H1 (cell line): ENCODE results near the gene CHPF2. TPM values are rescaled to one million over a fixed set of nuclear protein-coding genes. Genes with fewer than 3 reads are reported as not detected.

Experiments
- CTCF ChIA-PET: fragments of 300-600 bp; sonication (Branson Sonifier 250); formaldehyde crosslinking; loops from one replicate; lab custom pipeline; 2021; ENCODE audit not compliant: partially characterized antibody; lab: Charles Lee
- POLR2A ChIA-PET: fragments of 300-600 bp; sonication (Branson Sonifier 250); formaldehyde crosslinking; loops from one replicate; lab custom pipeline; 2021; ENCODE audit warnings: inconsistent platforms; ENCODE audit not compliant: partially characterized antibody; lab: Charles Lee
- DNase-seq, 2 experiments: peaks; one replicate each; pipeline versions ENCODE4 v3.0.0 to v3.0.0-alpha.2; 2010 to 2022; ENCODE audit warnings: low spot score in 2 of 2, low read depth in 1 of 2, mixed read lengths in 1 of 2
- FAIRE-seq: peaks from 2 replicates; lab custom pipeline; 2011; peaks lifted over from hg19 to GRCh38; lab: Jason Lieb, UNC
- H2AFZ ChIP-seq: 2 replicates; pipeline ENCODE4 v1.8.1; 2012; ENCODE audit warnings: low read length, inconsistent platforms
- H2AK5ac ChIP-seq: 2 replicates; pipeline ENCODE4 v1.6.1; 2013; ENCODE audit warnings: low read depth, low read length
- H2BK120ac ChIP-seq: replicated peaks from 2 replicates; pipeline ENCODE3; 2013; ENCODE audit warnings: low read depth, low read length, inconsistent platforms
- H2BK12ac ChIP-seq: 2 replicates; pipeline ENCODE4 v1.6.1; 2013; ENCODE audit warnings: low read depth, low read length
- H2BK15ac ChIP-seq: 2 replicates; pipeline ENCODE4 v1.6.1; 2013; ENCODE audit warnings: low read length
- H2BK20ac ChIP-seq: 2 replicates; pipeline ENCODE4 v1.6.1; 2013; ENCODE audit warnings: low read length
- H2BK5ac ChIP-seq: 2 replicates; pipeline ENCODE4 v1.6.1; 2013; ENCODE audit warnings: low read depth, low read length
- H3K14ac ChIP-seq: 2 replicates; pipeline ENCODE4 v1.6.1; 2013; ENCODE audit warnings: inconsistent platforms; ENCODE audit not compliant: insufficient read length
- H3K18ac ChIP-seq: 2 replicates; pipeline ENCODE4 v1.6.1; 2013; ENCODE audit warnings: low read length; ENCODE audit errors: extremely low read depth
- H3K23ac ChIP-seq: 2 replicates; pipeline ENCODE4 v1.6.1; 2013; ENCODE audit warnings: inconsistent platforms; ENCODE audit not compliant: insufficient read length
- H3K23me2 ChIP-seq: 2 replicates; pipeline ENCODE4 v1.6.1; 2013; ENCODE audit warnings: low read depth, low read length
- H3K27ac ChIP-seq: 2 replicates; pipeline ENCODE4 v1.6.1; 2011; ENCODE audit warnings: low read depth, low read length, inconsistent platforms
- H3K27me3 ChIP-seq, 4 experiments: replicated peaks in 1 of 4; 1 replicate in 1 of 4; 2 replicates in 3 of 4; pipeline versions ENCODE4 v1.6.1 to v1.8.1; 2011 to 2013; ENCODE audit warnings: low read length in 3 of 4, mild to moderate bottlenecking in 3 of 4, inconsistent platforms in 2 of 4, mixed read lengths in 2 of 4, moderate library complexity in 1 of 4; ENCODE audit not compliant: control insufficient read depth in 3 of 4, insufficient read depth in 3 of 4; ENCODE audit errors: extremely low read depth in 1 of 4
- H3K36me3 ChIP-seq, 4 experiments: 2 replicates each; pipeline versions ENCODE4 v1.6.1 to v1.8.1; 2011 to 2013; ENCODE audit warnings: mild to moderate bottlenecking in 4 of 4, low read length in 3 of 4, moderate library complexity in 2 of 4, control low read depth in 1 of 4, inconsistent platforms in 1 of 4; ENCODE audit not compliant: insufficient read depth in 4 of 4, control insufficient read depth in 2 of 4
- H3K4ac ChIP-seq: replicated peaks from 2 replicates; pipeline ENCODE3; 2013; ENCODE audit warnings: low read length, low read depth, mixed read lengths, inconsistent platforms; ENCODE audit not compliant: insufficient read length
- H3K4me1 ChIP-seq, 4 experiments: replicated peaks in 1 of 4; 1 replicate in 1 of 4; 2 replicates in 3 of 4; pipeline versions ENCODE4 v1.6.1 to v1.8.1; 2011 to 2013; ENCODE audit warnings: low read length in 3 of 4, inconsistent platforms in 2 of 4, mixed read lengths in 1 of 4; ENCODE audit not compliant: insufficient read depth in 4 of 4, control insufficient read depth in 3 of 4
- H3K4me2 ChIP-seq, 2 experiments: 2 replicates each; pipeline versions ENCODE4 v1.6.1 to v1.8.1; 2011 to 2013; ENCODE audit warnings: low read depth in 2 of 2, low read length in 2 of 2, control low read depth in 1 of 2, inconsistent platforms in 1 of 2, mild to moderate bottlenecking in 1 of 2; ENCODE audit not compliant: insufficient read depth in 1 of 2
- H3K4me3 ChIP-seq, 4 experiments: fragments of 200-600, 300-600 bp in 1 of 4; sonication (generic), shearing (Covaris generic), sonication (Bioruptor Twin) in 1 of 4; 2 replicates each; pipeline versions ENCODE4 v1.5.1 to v1.8.1; 2011 to 2016; ENCODE audit warnings: low read length in 4 of 4, low read depth in 3 of 4, control low read depth in 2 of 4, inconsistent platforms in 2 of 4, mild to moderate bottlenecking in 2 of 4, mixed read lengths in 1 of 4, moderate library complexity in 1 of 4; ENCODE audit not compliant: insufficient read depth in 2 of 4; ENCODE audit errors: extremely low read depth in 1 of 4
- H3K56ac ChIP-seq: replicated peaks from 2 replicates; pipeline ENCODE3; 2013; ENCODE audit warnings: low read depth, mild to moderate bottlenecking, mixed read lengths, low read length, inconsistent platforms; ENCODE audit not compliant: insufficient read length
- H3K79me1 ChIP-seq: 2 replicates; pipeline ENCODE4 v1.6.1; 2013; ENCODE audit warnings: low read depth, low read length, control low read depth
- H3K79me2 ChIP-seq, 2 experiments: 2 replicates each; pipeline versions ENCODE4 v1.6.1 to v1.8.1; 2012 to 2013; ENCODE audit warnings: low read length in 2 of 2, mild to moderate bottlenecking in 2 of 2, inconsistent platforms in 1 of 2; ENCODE audit not compliant: insufficient read depth in 2 of 2, control insufficient read depth in 1 of 2
- H3K9ac ChIP-seq, 4 experiments: replicated peaks in 1 of 4; 1 replicate in 1 of 4; 2 replicates in 3 of 4; pipeline versions ENCODE4 v1.6.1 to v1.8.1; 2011 to 2013; ENCODE audit warnings: low read depth in 3 of 4, low read length in 3 of 4, control low read depth in 2 of 4, mild to moderate bottlenecking in 2 of 4, moderate library complexity in 2 of 4, inconsistent platforms in 1 of 4; ENCODE audit errors: extremely low read depth in 1 of 4
- H3K9me3 ChIP-seq, 2 experiments: 2 replicates each; pipeline versions ENCODE4 v1.6.1 to v1.8.1; 2012 to 2013; ENCODE audit warnings: mild to moderate bottlenecking in 2 of 2, moderate library complexity in 2 of 2, control low read depth in 1 of 2, inconsistent platforms in 1 of 2, low read depth in 1 of 2, low read length in 1 of 2, mixed read lengths in 1 of 2; ENCODE audit not compliant: insufficient read depth in 2 of 2
- H4K20me1 ChIP-seq, 2 experiments: replicated peaks in 1 of 2; 2 replicates each; pipeline versions ENCODE3 to v1.8.1; 2011 to 2013; ENCODE audit warnings: inconsistent platforms in 2 of 2, low read length in 2 of 2, mild to moderate bottlenecking in 1 of 2; ENCODE audit not compliant: insufficient read depth in 2 of 2, control insufficient read depth in 1 of 2
- H4K5ac ChIP-seq: 2 replicates; pipeline ENCODE4 v1.6.1; 2013; ENCODE audit warnings: low read length, low read depth, mixed read lengths, inconsistent platforms; ENCODE audit not compliant: insufficient read length
- H4K8ac ChIP-seq: 2 replicates; pipeline ENCODE4 v1.8.0; 2013; ENCODE audit warnings: mild to moderate bottlenecking, moderate library complexity, low read length, inconsistent platforms; ENCODE audit not compliant: insufficient read depth; ENCODE audit errors: extremely low read depth
- H4K91ac ChIP-seq: replicated peaks from 2 replicates; pipeline ENCODE3; 2013; ENCODE audit warnings: low read length, mixed read lengths, inconsistent platforms; ENCODE audit not compliant: insufficient read length
- CREB1 ChIP-seq: IDR thresholded peaks from 2 replicates; pipeline ENCODE4 v1.6.1; 2012; ENCODE audit warnings: inconsistent platforms
- MAX ChIP-seq: IDR thresholded peaks from 2 replicates; pipeline ENCODE4 v1.6.1; 2012; ENCODE audit warnings: inconsistent platforms
- SIN3A ChIP-seq, 2 experiments: IDR thresholded peaks in 1 of 2; conservative IDR thresholded peaks in 1 of 2; 2 replicates each; pipeline ENCODE4 v1.6.1; 2011 to 2012; ENCODE audit warnings: low read length in 2 of 2, improper control_type of control experiment in 1 of 2, low read depth in 1 of 2, mild to moderate bottlenecking in 1 of 2
- TAF1 ChIP-seq: IDR thresholded peaks from 2 replicates; pipeline ENCODE4 v1.6.1; 2011; ENCODE audit warnings: mild to moderate bottlenecking, low read depth, low read length
- TAF7 ChIP-seq: optimal IDR thresholded peaks from 2 replicates; pipeline ENCODE3; 2011; ENCODE audit warnings: low read depth, mild to moderate bottlenecking, inconsistent platforms, low read length, moderate library complexity, borderline replicate concordance
- TCF12 ChIP-seq: IDR thresholded peaks from 2 replicates; pipeline ENCODE4 v1.6.1; 2011; ENCODE audit warnings: low read depth, mild to moderate bottlenecking, low read length
- WGBS, 2 experiments: shearing (Covaris generic) in 1 of 2; methylation state at CpG; one replicate each; pipeline versions ENCODE4 v1.1.6 to v1.1.7; 2013 to 2015; ENCODE audit warnings: low lambda C conversion rate in 2 of 2, mixed read lengths in 2 of 2, inconsistent platforms in 1 of 2, low coverage in 1 of 2, missing lambda C conversion rate in 1 of 2; ENCODE audit not compliant: insufficient replicate concordance in 2 of 2, insufficient coverage in 1 of 2, insufficient read length in 1 of 2; ENCODE audit errors: extremely low coverage in 1 of 2, missing lambda C conversion rate in 1 of 2; 5-methylcytosine and 5-hydroxymethylcytosine counted together
- polyA plus RNA-seq, 7 experiments: library from polyadenylated mRNA; depleted of rRNA in 3 of 7; stranded (reverse) in 5 of 7; unstranded in 2 of 7; fragments of >200 nt in 5 of 7; fragments of 200-250 nt in 2 of 7; gene quantifications; 1 replicate in 5 of 7; 2 replicates in 1 of 7; 4 replicates in 1 of 7; pipeline versions ENCODE4 v1.2.1 to v1.2.3, GENCODE V29; 2011 to 2013; ENCODE audit warnings: missing spikeins in 2 of 7, mixed read lengths in 2 of 7
- total RNA-seq: library from RNA; stranded (reverse); fragmentation: NEBNext Ultra II Directional; extraction: Animal tissue kit (Norgen Biotek cat#: 25700); gene quantifications from 2 replicates; pipeline ENCODE4 v1.2.1, GENCODE V29; 2021

The CHPF2 gene
- total and polyA plus RNA-seq, 2 of the 8 experiments (the other 6 are each of a cell fraction or from before 2014, with no cell fraction given): 14.4 to 20.6 TPM

GRCh38 chr7:151228024-151228866, 4.0 kb upstream of the CHPF2 start:
- Histone ChIP-seq H3K79me1 (peaks cover 7% of the 10 kb centered on the region), H3K27me3 (no peaks in the 10 kb centered on the region), H3K4me1 (peaks cover 5 to 9% (median 9%) of the 10 kb centered on the region in 4 experiments; a peak in 6 of 7 replicates), H3K14ac (no peak overlapping the region), H3K9ac (peak overlapping the region in 3 of 4 experiments; percentile 3 to 75 (median 44); a peak in 6 of 7 replicates), H3K79me2 (peaks cover under 1 to 25% of the 10 kb centered on the region in 2 experiments; a peak in 3 of 4 replicates), H3K4ac (no peak overlapping the region), H3K18ac (no peak overlapping the region), H3K4me3 (peak overlapping the region; percentile 66 to 95 (median 90)), H4K20me1 (peaks cover 0 to 3% of the 10 kb centered on the region in 2 experiments), H4K5ac (peak overlapping the region; percentile 25), H3K23ac (no peak overlapping the region), H2AK5ac (no peak overlapping the region), H2BK20ac (no peak overlapping the region), H4K8ac (no peak overlapping the region), H2BK120ac (no peak overlapping the region), H3K36me3 (peaks cover 10 to 19% (median 15%) of the 10 kb centered on the region in 4 experiments; a peak in 7 of 8 replicates), H2BK12ac (no peak overlapping the region), H4K91ac (no peak overlapping the region), H2AFZ (0 out of 2 replicates have a peak overlapping the region, but pooled peaks have one; percentile 8), H3K23me2 (peaks cover 22% of the 10 kb centered on the region), H3K9me3 (no peaks in the 10 kb centered on the region), H3K56ac (no peak overlapping the region), H2BK15ac (no peak overlapping the region), H3K4me2 (peak overlapping the region; percentile 72 to 86), H2BK5ac (0 out of 2 replicates have a peak overlapping the region, but pooled peaks have one; percentile 69), H3K27ac (no peak overlapping the region; the same call in 1 of the 2 replicates)
- FAIRE-seq (no peak), DNase-seq (no peak)
- CTCF ChIA-PET: interaction anchor here (1.1 to 5.9 kb wide), 5 partner anchors 8 to 579 kb away, joined by 3 to 49 read pairs (median 4); no protein-coding TSS in a partner anchor
- no peak for TF ChIP-seq SIN3A (conservative IDR thresholded peaks at IDR 0.05 in 1 of 2, IDR thresholded peaks at IDR 0.05 in 1 of 2; ENCODE audit: low read depth in 1 of 2, low read length in 2 of 2)
- no peak for TF ChIP-seq TCF12
- no peak for TF ChIP-seq MAX
- no peak for TF ChIP-seq TAF1
- no peak for TF ChIP-seq CREB1
- no peak for TF ChIP-seq TAF7
- WGBS, 2 experiments: 85% methylated on average over 10 of the region's 10 CpGs; no CpG with 5 or more reads in 1 of the 2 experiments
- POLR2A ChIA-PET: interaction anchor here (1.0 to 2.0 kb wide), 9 partner anchors 8 to 167 kb away, joined by 3 to 9 read pairs (median 4); no protein-coding TSS in a partner anchor
